ENCODE measurements around the gene MIER2.
"Not testable (repeated sequence)": the region's sequence is repeated elsewhere in the genome, so short reads cannot be mapped to it uniquely, and the experiment has no call there.

MIER2 gene

GRCh38 chr19:359653-359925 is 15.0 kb upstream of the MIER2 start:
- no peak overlapping the region for H3K27ac Mint-ChIP-seq
- no peak for DNase-seq (ENCODE audit: low spot score)
- H3K36me3 Mint-ChIP-seq (ENCODE audit: low read depth) = no peaks in the 10 kb centered on the region
- H3K4me3 Mint-ChIP-seq = no peak overlapping the region
- H3K4me1 Mint-ChIP-seq (ENCODE audit: low read depth) = no peaks in the 10 kb centered on the region
- peaks cover 12% of the 10 kb centered on the region for H3K9me3 Mint-ChIP-seq
- H3K27me3 Mint-ChIP-seq (ENCODE audit: low read depth) = no peaks in the 10 kb centered on the region

- H3K27ac Mint-ChIP-seq; H3K36me3 Mint-ChIP-seq (ENCODE audit: low read depth); H3K4me1 Mint-ChIP-seq (ENCODE audit: low read depth); H3K27me3 Mint-ChIP-seq (ENCODE audit: low read depth); H3K4me3 Mint-ChIP-seq; DNase-seq (ENCODE audit: low spot score): not testable (repeated sequence)
- H3K9me3 Mint-ChIP-seq = peaks cover 27% of the 10 kb centered on the region
Measured at GRCh38 chr19:355536-355935, 10.9 kb upstream of the MIER2 start.

GRCh38 chr19:355134-355533 is 10.5 kb upstream of the MIER2 start:
- Mint-ChIP-seq H3K27me3 (ENCODE audit: low read depth) (peaks cover 5% of the 10 kb centered on the region), H3K27ac (no peak overlapping the region), H3K4me3 (no peak overlapping the region), H3K9me3 (peaks cover 27% of the 10 kb centered on the region), H3K4me1 (ENCODE audit: low read depth) (no peaks in the 10 kb centered on the region), H3K36me3 (ENCODE audit: low read depth) (peaks cover 3% of the 10 kb centered on the region)
- no peak for DNase-seq (ENCODE audit: low spot score)

- no peak for DNase-seq (ENCODE audit: low spot score)
- Mint-ChIP-seq H3K27ac (no peak overlapping the region), H3K4me1 (ENCODE audit: low read depth) (no peaks in the 10 kb centered on the region), H3K36me3 (ENCODE audit: low read depth) (peaks cover 3% of the 10 kb centered on the region), H3K4me3 (no peak overlapping the region), H3K27me3 (ENCODE audit: low read depth) (peaks cover 5% of the 10 kb centered on the region), H3K9me3 (peaks cover 27% of the 10 kb centered on the region)
Measured at GRCh38 chr19:351976-352625, 7.5 kb upstream of the MIER2 start.

- no peak overlapping the region for H3K27ac Mint-ChIP-seq
- H3K36me3 Mint-ChIP-seq (ENCODE audit: low read depth) = peaks cover 3% of the 10 kb centered on the region
- H3K27me3 Mint-ChIP-seq (ENCODE audit: low read depth) = peaks cover 12% of the 10 kb centered on the region
- H3K4me1 Mint-ChIP-seq (ENCODE audit: low read depth) = peaks cover 13% of the 10 kb centered on the region
- no peak for DNase-seq (ENCODE audit: low spot score)
- no peak overlapping the region for H3K4me3 Mint-ChIP-seq
- peaks cover 9% of the 10 kb centered on the region for H3K9me3 Mint-ChIP-seq
Measured at GRCh38 chr19:347946-348861, 3.6 kb upstream of the MIER2 start.

- Mint-ChIP-seq H3K9me3 (no peaks in the 10 kb centered on the region), H3K27me3 (ENCODE audit: low read depth) (peaks cover 9% of the 10 kb centered on the region), H3K27ac (peak overlapping the region; percentile 38), H3K36me3 (ENCODE audit: low read depth) (peaks cover 16% of the 10 kb centered on the region), H3K4me1 (ENCODE audit: low read depth) (peaks cover 29% of the 10 kb centered on the region), H3K4me3 (peak overlapping the region; percentile 80)
- DNase-seq (ENCODE audit: low spot score) = no peak
Measured at GRCh38 chr19:345320-345879, 804 bp upstream of the MIER2 start.

GRCh38 chr19:343941-344624 is 513 bp downstream of the MIER2 start:
- H3K27ac Mint-ChIP-seq = peak overlapping the region; percentile 65
- H3K27me3 Mint-ChIP-seq (ENCODE audit: low read depth) = peaks cover 9% of the 10 kb centered on the region
- DNase-seq (ENCODE audit: low spot score) = peak; percentile 14
- peaks cover 37% of the 10 kb centered on the region for H3K4me1 Mint-ChIP-seq (ENCODE audit: low read depth)
- no peaks in the 10 kb centered on the region for H3K9me3 Mint-ChIP-seq
- peak overlapping the region; percentile 85 for H3K4me3 Mint-ChIP-seq
- peaks cover 25% of the 10 kb centered on the region for H3K36me3 Mint-ChIP-seq (ENCODE audit: low read depth)

- Mint-ChIP-seq H3K27me3 (ENCODE audit: low read depth) (peaks cover 9% of the 10 kb centered on the region), H3K36me3 (ENCODE audit: low read depth) (peaks cover 28% of the 10 kb centered on the region), H3K4me1 (ENCODE audit: low read depth) (peaks cover 41% of the 10 kb centered on the region), H3K27ac (peak overlapping the region; percentile 65), H3K9me3 (no peaks in the 10 kb centered on the region), H3K4me3 (peak overlapping the region; percentile 85)
- no peak for DNase-seq (ENCODE audit: low spot score)
Measured at GRCh38 chr19:343451-343931, 1.1 kb downstream of the MIER2 start.

- peak overlapping the region; percentile 85 for H3K4me3 Mint-ChIP-seq
- H3K27me3 Mint-ChIP-seq (ENCODE audit: low read depth) = peaks cover 9% of the 10 kb centered on the region
- peak overlapping the region; percentile 63 for H3K27ac Mint-ChIP-seq
- H3K36me3 Mint-ChIP-seq (ENCODE audit: low read depth) = peaks cover 30% of the 10 kb centered on the region
- H3K9me3 Mint-ChIP-seq = no peaks in the 10 kb centered on the region
- H3K4me1 Mint-ChIP-seq (ENCODE audit: low read depth) = peaks cover 42% of the 10 kb centered on the region
- DNase-seq (ENCODE audit: low spot score) = no peak
Measured at GRCh38 chr19:342801-343421, 1.7 kb downstream of the MIER2 start.

- Mint-ChIP-seq H3K36me3 (ENCODE audit: low read depth) (peaks cover 33% of the 10 kb centered on the region), H3K27ac (peak overlapping the region; percentile 58), H3K4me3 (peak overlapping the region; percentile 44), H3K9me3 (no peaks in the 10 kb centered on the region), H3K27me3 (ENCODE audit: low read depth) (peaks cover 9% of the 10 kb centered on the region), H3K4me1 (ENCODE audit: low read depth) (peaks cover 42% of the 10 kb centered on the region)
- DNase-seq (ENCODE audit: low spot score) = no peak
Measured at GRCh38 chr19:342128-342455, 2.5 kb downstream of the MIER2 start.

- no peaks in the 10 kb centered on the region for H3K9me3 Mint-ChIP-seq
- peak overlapping the region; percentile 58 for H3K27ac Mint-ChIP-seq
- peaks cover 36% of the 10 kb centered on the region for H3K36me3 Mint-ChIP-seq (ENCODE audit: low read depth)
- H3K27me3 Mint-ChIP-seq (ENCODE audit: low read depth) = peaks cover 9% of the 10 kb centered on the region
- peaks cover 42% of the 10 kb centered on the region for H3K4me1 Mint-ChIP-seq (ENCODE audit: low read depth)
- peak overlapping the region; percentile 44 for H3K4me3 Mint-ChIP-seq
- no peak for DNase-seq (ENCODE audit: low spot score)
Measured at GRCh38 chr19:341386-342127, 3.0 kb downstream of the MIER2 start.

- peaks cover 41% of the 10 kb centered on the region for H3K36me3 Mint-ChIP-seq (ENCODE audit: low read depth)
- no peak overlapping the region for H3K4me3 Mint-ChIP-seq
- no peaks in the 10 kb centered on the region for H3K9me3 Mint-ChIP-seq
- peaks cover 42% of the 10 kb centered on the region for H3K4me1 Mint-ChIP-seq (ENCODE audit: low read depth)
- DNase-seq (ENCODE audit: low spot score) = no peak
- H3K27ac Mint-ChIP-seq = no peak overlapping the region
- H3K27me3 Mint-ChIP-seq (ENCODE audit: low read depth) = peaks cover 6% of the 10 kb centered on the region
Measured at GRCh38 chr19:340620-341385, 3.8 kb downstream of the MIER2 start.

Data from T-helper 2 cell treated with Interferon-gamma antibody and Interleukin-4, amounts not matched to agents 5 μg/mL and 100 μg/mL, for 36 hours (primary cell).